Astrocyte (in vitro differentiated cells and primary cell): ENCODE results near the gene PRKCA. TPM values are rescaled to one million over a fixed set of nuclear protein-coding genes. Genes with fewer than 3 reads are reported as not detected.

Experiments used
- DNase-seq: peaks from one replicate; pipeline ENCODE4 v3.0.0-alpha.2; 2010; ENCODE audit warnings: low read depth
- FAIRE-seq: peaks from 2 replicates; lab custom pipeline; 2011; peaks lifted over from hg19 to GRCh38; lab: Jason Lieb, UNC
- H2AFZ ChIP-seq: 2 replicates; pipeline ENCODE4 v1.6.0; 2012; ENCODE audit warnings: low read depth, low read length, inconsistent platforms
- H3K27ac ChIP-seq: 2 replicates; pipeline ENCODE4 v1.5.1; 2011; ENCODE audit warnings: low read depth, low read length, inconsistent platforms
- H3K27me3 ChIP-seq: 2 replicates; pipeline ENCODE4 v1.6.0; 2011; ENCODE audit warnings: low read length, inconsistent platforms; ENCODE audit not compliant: insufficient read depth
- H3K36me3 ChIP-seq: 2 replicates; pipeline ENCODE4 v1.5.1; 2011; ENCODE audit warnings: low read length, inconsistent platforms; ENCODE audit not compliant: insufficient read depth
- H3K4me1 ChIP-seq: 2 replicates; pipeline ENCODE4 v1.5.1; 2011; ENCODE audit warnings: low read length, inconsistent platforms; ENCODE audit not compliant: insufficient read depth
- H3K4me2 ChIP-seq: 2 replicates; pipeline ENCODE4 v1.6.0; 2012; ENCODE audit warnings: low read length, inconsistent platforms
- H3K4me3 ChIP-seq: 2 replicates; pipeline ENCODE4 v1.5.1; 2011; ENCODE audit warnings: low read depth, mild to moderate bottlenecking, low read length, inconsistent platforms; ENCODE audit not compliant: insufficient read depth
- H3K79me2 ChIP-seq: 2 replicates; pipeline ENCODE4 v1.6.0; 2012; ENCODE audit warnings: mild to moderate bottlenecking, low read length, inconsistent platforms; ENCODE audit not compliant: insufficient read depth
- H3K9ac ChIP-seq: 2 replicates; pipeline ENCODE4 v1.6.0; 2012; ENCODE audit warnings: mild to moderate bottlenecking, low read length, inconsistent platforms
- H3K9me3 ChIP-seq: 2 replicates; pipeline ENCODE4 v1.5.1; 2012; ENCODE audit warnings: low read depth, mild to moderate bottlenecking, low read length, inconsistent platforms; ENCODE audit not compliant: insufficient read depth
- H4K20me1 ChIP-seq: 2 replicates; pipeline ENCODE4 v1.6.0; 2012; ENCODE audit warnings: low read length, inconsistent platforms; ENCODE audit not compliant: insufficient read depth
- H3K27ac Mint-ChIP-seq: one replicate; pipeline ENCODE4 v1.8.0; 2021; ENCODE audit warnings: mild to moderate bottlenecking, mixed read lengths; ENCODE audit not compliant: unreplicated experiment
- H3K27me3 Mint-ChIP-seq: one replicate; pipeline ENCODE4 v1.8.0; 2021; ENCODE audit warnings: low read depth, mixed read lengths; ENCODE audit not compliant: unreplicated experiment
- H3K36me3 Mint-ChIP-seq: one replicate; pipeline ENCODE4 v1.8.0; 2021; ENCODE audit warnings: low read depth, mixed read lengths; ENCODE audit not compliant: unreplicated experiment
- H3K4me1 Mint-ChIP-seq: one replicate; pipeline ENCODE4 v1.8.0; 2021; ENCODE audit warnings: low read depth, mixed read lengths; ENCODE audit not compliant: unreplicated experiment
- H3K4me3 Mint-ChIP-seq: one replicate; pipeline ENCODE4 v1.8.0; 2021; ENCODE audit warnings: mild to moderate bottlenecking, moderate library complexity, mixed read lengths; ENCODE audit not compliant: unreplicated experiment
- H3K9me3 Mint-ChIP-seq: one replicate; pipeline ENCODE4 v1.8.0; 2021; ENCODE audit warnings: mild to moderate bottlenecking, mixed read lengths; ENCODE audit not compliant: unreplicated experiment
- CTCF ChIP-seq: IDR thresholded peaks from 2 replicates; pipeline ENCODE4 v1.5.1; 2011; ENCODE audit warnings: low read depth, mild to moderate bottlenecking, inconsistent platforms, low read length, moderate library complexity; ENCODE audit not compliant: insufficient read depth
- EZH2 ChIP-seq: IDR thresholded peaks from 2 replicates; pipeline ENCODE4 v1.6.1; 2012; ENCODE audit warnings: mild to moderate bottlenecking, low read length, inconsistent platforms; ENCODE audit not compliant: insufficient read depth
- total RNA-seq: library from RNA; stranded (reverse); gene quantifications from 2 replicates; pipeline ENCODE4 v1.2.1, GENCODE V29; 2021

PRKCA gene
- total RNA-seq, 1 donor from 2014 or later, result 49.9 TPM

GRCh38 chr17:66676421-66676820 lies 374.0 kb downstream of the PRKCA start:
- no peak overlapping the region for H3K9ac ChIP-seq
- H4K20me1 ChIP-seq, result peaks cover 16% of the 10 kb centered on the region
- H3K27me3 ChIP-seq, result no peaks in the 10 kb centered on the region
- no peaks in the 10 kb centered on the region for H3K9me3 ChIP-seq
- H3K36me3 ChIP-seq, result no peaks in the 10 kb centered on the region
- Mint-ChIP-seq H3K9me3 (no peaks in the 10 kb centered on the region), H3K4me3 (no peak overlapping the region), H3K36me3 (peaks cover 19% of the 10 kb centered on the region), H3K27me3 (no peaks in the 10 kb centered on the region), H3K27ac (no peak overlapping the region), H3K4me1 (peaks cover 5% of the 10 kb centered on the region)
- FAIRE-seq, result no peak
- H3K4me1 ChIP-seq, result no peaks in the 10 kb centered on the region
- H2AFZ ChIP-seq, result no peak overlapping the region
- H3K4me2 ChIP-seq, result no peak overlapping the region
- H3K27ac ChIP-seq, result no peak overlapping the region
- no peak for DNase-seq
- H3K79me2 ChIP-seq, result no peaks in the 10 kb centered on the region
- H3K4me3 ChIP-seq, result no peak overlapping the region
- TF ChIP-seq CTCF, result no peak
- TF ChIP-seq EZH2, result no peak

GRCh38 chr17:66677201-66677981 lies 375.0 kb downstream of the PRKCA start:
- Histone ChIP-seq H3K4me1 (no peaks in the 10 kb centered on the region), H2AFZ (no peak overlapping the region), H3K36me3 (no peaks in the 10 kb centered on the region), H3K27me3 (no peaks in the 10 kb centered on the region), H3K79me2 (no peaks in the 10 kb centered on the region), H3K9me3 (no peaks in the 10 kb centered on the region), H3K4me3 (no peak overlapping the region), H4K20me1 (peaks cover 16% of the 10 kb centered on the region), H3K4me2 (no peak overlapping the region), H3K27ac (no peak overlapping the region), H3K9ac (no peak overlapping the region)
- no peak overlapping the region for H3K27ac Mint-ChIP-seq
- TF ChIP-seq EZH2, result no peak
- no peak for TF ChIP-seq CTCF
- DNase-seq (peak; percentile 90), FAIRE-seq (no peak)
- H3K9me3 Mint-ChIP-seq, result no peaks in the 10 kb centered on the region
- peaks cover 5% of the 10 kb centered on the region for H3K4me1 Mint-ChIP-seq
- H3K4me3 Mint-ChIP-seq, result no peak overlapping the region
- no peaks in the 10 kb centered on the region for H3K27me3 Mint-ChIP-seq
- peaks cover 19% of the 10 kb centered on the region for H3K36me3 Mint-ChIP-seq

- H4K20me1 ChIP-seq, result peaks cover 22% of the 10 kb centered on the region
- no peaks in the 10 kb centered on the region for H3K4me1 ChIP-seq
- H3K9ac ChIP-seq, result no peak overlapping the region
- Mint-ChIP-seq H3K36me3 (peaks cover 21% of the 10 kb centered on the region), H3K4me3 (no peak overlapping the region), H3K27ac (no peak overlapping the region), H3K4me1 (peaks cover 5% of the 10 kb centered on the region), H3K9me3 (no peaks in the 10 kb centered on the region), H3K27me3 (no peaks in the 10 kb centered on the region)
- no peak overlapping the region for H3K27ac ChIP-seq
- H2AFZ ChIP-seq, result no peak overlapping the region
- TF ChIP-seq EZH2 (no peak), CTCF (no peak)
- FAIRE-seq (no peak), DNase-seq (no peak)
- no peaks in the 10 kb centered on the region for H3K36me3 ChIP-seq
- no peak overlapping the region for H3K4me2 ChIP-seq
- H3K79me2 ChIP-seq, result no peaks in the 10 kb centered on the region
- H3K4me3 ChIP-seq, result no peak overlapping the region
- no peaks in the 10 kb centered on the region for H3K9me3 ChIP-seq
- no peaks in the 10 kb centered on the region for H3K27me3 ChIP-seq
Observed at GRCh38 chr17:66678061-66678460, 375.6 kb downstream of the PRKCA start.
